ENCODE measurements around the gene THYN1. TPM values are rescaled to one million over a fixed set of nuclear protein-coding genes. Genes with fewer than 3 reads are reported as not detected.
A peak's percentile ranks its signal among the peaks of the same experiment; 100 is the strongest.
"Not testable (repeated sequence)": the region's sequence is repeated elsewhere in the genome, so short reads cannot be mapped to it uniquely, and the experiment has no call there.

THYN1 gene
- total RNA-seq, 1 donor from 2014 or later, result 62.5 TPM

DNA sequence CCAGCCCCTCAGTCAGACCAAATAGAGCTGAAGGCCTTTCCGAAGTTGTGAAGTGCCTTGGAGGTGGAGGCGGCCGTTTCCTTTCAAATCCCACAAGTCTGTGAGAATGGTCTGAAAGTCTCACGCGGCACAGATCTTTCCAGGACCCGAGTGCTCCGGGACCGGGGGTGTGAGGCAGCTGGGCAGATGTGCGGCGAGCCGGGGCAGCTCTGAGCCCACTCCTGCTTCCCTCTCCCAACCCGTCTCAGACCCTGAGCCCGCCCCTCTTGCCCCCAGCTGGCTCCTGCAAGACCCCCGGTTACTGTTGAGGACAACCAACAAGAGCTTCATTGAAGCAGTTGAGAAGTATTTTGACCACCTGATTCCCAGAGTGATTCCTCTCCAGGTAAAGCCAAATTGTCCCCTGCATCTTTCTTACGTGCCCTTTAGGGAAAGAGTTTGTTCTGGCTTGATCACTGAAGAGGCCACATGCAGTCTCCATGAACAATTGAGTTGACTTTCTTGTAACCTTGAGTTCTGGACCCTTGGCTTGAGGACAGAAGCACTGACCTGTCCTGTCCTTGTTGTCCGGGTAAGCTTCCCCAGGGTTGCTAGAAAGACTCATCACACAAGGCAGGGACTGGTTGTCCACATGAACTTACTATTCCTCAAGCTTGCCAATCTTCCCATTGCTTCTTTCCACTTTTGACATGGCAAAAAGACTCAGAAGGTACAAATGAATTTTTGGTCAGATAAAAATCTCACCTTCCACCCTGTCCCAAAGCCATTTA lies 30.5 kb upstream of the THYN1 start:
- TF ChIP-seq, protein P1, sequence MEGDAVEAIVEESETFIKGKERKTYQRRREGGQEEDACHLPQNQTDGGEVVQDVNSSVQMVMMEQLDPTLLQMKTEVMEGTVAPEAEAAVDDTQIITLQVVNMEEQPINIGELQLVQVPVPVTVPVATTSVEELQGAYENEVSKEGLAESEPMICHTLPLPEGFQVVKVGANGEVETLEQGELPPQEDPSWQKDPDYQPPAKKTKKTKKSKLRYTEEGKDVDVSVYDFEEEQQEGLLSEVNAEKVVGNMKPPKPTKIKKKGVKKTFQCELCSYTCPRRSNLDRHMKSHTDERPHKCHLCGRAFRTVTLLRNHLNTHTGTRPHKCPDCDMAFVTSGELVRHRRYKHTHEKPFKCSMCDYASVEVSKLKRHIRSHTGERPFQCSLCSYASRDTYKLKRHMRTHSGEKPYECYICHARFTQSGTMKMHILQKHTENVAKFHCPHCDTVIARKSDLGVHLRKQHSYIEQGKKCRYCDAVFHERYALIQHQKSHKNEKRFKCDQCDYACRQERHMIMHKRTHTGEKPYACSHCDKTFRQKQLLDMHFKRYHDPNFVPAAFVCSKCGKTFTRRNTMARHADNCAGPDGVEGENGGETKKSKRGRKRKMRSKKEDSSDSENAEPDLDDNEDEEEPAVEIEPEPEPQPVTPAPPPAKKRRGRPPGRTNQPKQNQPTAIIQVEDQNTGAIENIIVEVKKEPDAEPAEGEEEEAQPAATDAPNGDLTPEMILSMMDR (conservative IDR thresholded peaks at IDR 0.05), result no peak
- no peak overlapping the region for H3K4me3 Mint-ChIP-seq
- no peak for DNase-seq (ENCODE audit: low read depth, low spot score)
- no peaks in the 10 kb centered on the region for H3K9me3 Mint-ChIP-seq
- peaks cover 5% of the 10 kb centered on the region for H3K4me1 Mint-ChIP-seq
- no peak overlapping the region for H3K27ac Mint-ChIP-seq (ENCODE audit: unreplicated experiment)
- no peaks in the 10 kb centered on the region for H3K36me3 Mint-ChIP-seq (ENCODE audit: low read depth)
- peaks cover 24% of the 10 kb centered on the region for H3K27me3 Mint-ChIP-seq (ENCODE audit: low read depth)

DNA sequence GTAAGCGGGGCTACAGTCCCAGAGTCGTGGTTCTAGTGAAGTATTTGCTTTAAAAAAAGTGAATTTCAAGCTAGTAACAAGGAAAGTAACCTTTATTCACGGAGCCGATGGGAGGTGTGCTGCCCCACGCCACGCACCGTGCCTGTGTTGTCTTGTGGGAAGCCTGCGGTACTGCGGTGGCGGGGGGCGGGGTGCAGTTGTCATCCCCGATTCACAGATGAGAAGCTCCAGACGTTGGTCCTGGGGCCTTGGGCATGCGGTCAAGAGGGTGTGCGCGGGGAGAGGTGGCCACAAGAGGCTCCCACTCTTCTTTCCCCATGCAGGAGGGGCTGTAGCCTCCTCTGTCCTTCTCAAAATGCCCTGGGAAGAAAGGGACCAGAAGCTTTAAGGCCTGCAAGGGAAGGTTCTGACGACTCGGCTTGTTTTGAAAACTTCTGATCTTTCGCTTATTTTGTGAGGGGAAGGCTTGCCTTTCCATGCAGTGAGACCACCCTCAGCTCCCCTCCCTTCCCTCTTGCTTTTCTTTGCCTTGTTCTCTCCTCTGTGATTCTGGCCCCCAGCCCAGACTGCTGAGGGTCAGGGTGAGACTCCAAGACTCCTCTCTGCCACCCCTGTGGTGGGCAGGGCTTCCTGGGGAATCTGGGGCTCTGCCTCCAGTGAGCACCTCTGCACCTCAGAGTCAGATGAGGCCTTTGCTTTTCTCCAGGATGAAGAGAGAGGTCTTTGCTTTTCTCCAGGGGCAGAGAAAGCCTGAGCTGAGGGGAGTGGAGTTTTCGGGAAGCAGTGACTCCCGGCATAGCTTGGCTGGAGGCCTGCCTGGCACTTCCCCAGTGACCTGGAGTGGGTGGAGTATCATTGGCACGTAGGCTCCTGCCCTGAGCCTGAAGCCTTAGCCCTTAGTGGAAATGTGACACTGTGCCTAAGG lies 29.2 kb upstream of the THYN1 start:
- Mint-ChIP-seq H3K4me3 (no peak overlapping the region), H3K27me3 (ENCODE audit: low read depth) (peaks cover 33% of the 10 kb centered on the region), H3K9me3 (no peaks in the 10 kb centered on the region), H3K36me3 (ENCODE audit: low read depth) (no peaks in the 10 kb centered on the region), H3K27ac (ENCODE audit: unreplicated experiment) (no peak overlapping the region), H3K4me1 (peaks cover under 1% of the 10 kb centered on the region)
- TF ChIP-seq, protein P1 (conservative IDR thresholded peaks at IDR 0.05), result no peak
- no peak for DNase-seq (ENCODE audit: low read depth, low spot score)

DNA sequence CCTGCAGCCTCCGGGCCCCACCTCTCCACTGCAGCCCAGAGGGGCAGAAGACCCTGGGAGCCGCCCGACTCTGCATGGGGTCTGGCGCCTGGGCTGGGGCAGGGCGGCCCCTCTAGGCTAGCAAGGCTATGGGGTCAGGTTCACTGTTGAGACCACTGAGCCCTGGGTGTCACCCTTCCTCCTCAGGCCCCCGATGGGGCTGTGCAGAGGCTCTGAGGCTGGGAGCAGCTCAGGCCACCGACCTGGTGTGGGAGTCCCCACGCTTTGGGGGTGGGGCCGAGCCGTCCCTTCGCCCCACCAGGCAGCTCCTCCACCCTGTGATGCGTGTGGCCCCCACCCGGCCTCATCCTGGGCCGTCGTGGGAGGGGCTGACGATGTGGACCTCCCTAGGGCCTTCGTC lies 28.5 kb upstream of the THYN1 start:
- peaks cover 40% of the 10 kb centered on the region for H3K27me3 Mint-ChIP-seq (ENCODE audit: low read depth)
- not testable (repeated sequence) for H3K36me3 Mint-ChIP-seq (ENCODE audit: low read depth); H3K4me1 Mint-ChIP-seq; H3K27ac Mint-ChIP-seq (ENCODE audit: unreplicated experiment); DNase-seq (ENCODE audit: low read depth, low spot score); H3K4me3 Mint-ChIP-seq; H3K9me3 Mint-ChIP-seq

DNA sequence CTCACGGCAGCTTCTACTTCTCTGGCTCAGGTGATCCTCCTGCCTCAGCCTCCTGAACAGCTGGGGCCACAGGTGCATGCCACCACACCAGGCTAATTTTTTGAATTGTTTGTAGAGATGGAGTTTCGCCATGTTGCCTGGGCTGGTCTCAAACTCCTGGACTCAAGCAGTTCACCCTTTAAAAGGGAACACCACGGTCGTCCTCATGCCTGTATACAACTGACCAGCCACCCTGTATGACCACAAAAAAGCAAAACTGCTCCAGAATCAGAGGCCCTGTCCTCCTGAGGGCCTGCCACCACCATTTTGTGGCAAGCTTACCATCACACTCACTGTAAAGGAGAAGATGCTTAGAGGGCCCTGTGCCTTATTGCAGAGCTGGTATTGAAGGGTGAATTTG lies 25.2 kb upstream of the THYN1 start:
- TF ChIP-seq, protein P1 (conservative IDR thresholded peaks at IDR 0.05), result no peak
- Mint-ChIP-seq H3K4me1 (peaks cover 18% of the 10 kb centered on the region), H3K27me3 (ENCODE audit: low read depth) (peaks cover 69% of the 10 kb centered on the region), H3K36me3 (ENCODE audit: low read depth) (no peaks in the 10 kb centered on the region), H3K27ac (ENCODE audit: unreplicated experiment) (no peak overlapping the region), H3K9me3 (no peaks in the 10 kb centered on the region), H3K4me3 (no peak overlapping the region)
- DNase-seq (ENCODE audit: low read depth, low spot score), result no peak

DNA sequence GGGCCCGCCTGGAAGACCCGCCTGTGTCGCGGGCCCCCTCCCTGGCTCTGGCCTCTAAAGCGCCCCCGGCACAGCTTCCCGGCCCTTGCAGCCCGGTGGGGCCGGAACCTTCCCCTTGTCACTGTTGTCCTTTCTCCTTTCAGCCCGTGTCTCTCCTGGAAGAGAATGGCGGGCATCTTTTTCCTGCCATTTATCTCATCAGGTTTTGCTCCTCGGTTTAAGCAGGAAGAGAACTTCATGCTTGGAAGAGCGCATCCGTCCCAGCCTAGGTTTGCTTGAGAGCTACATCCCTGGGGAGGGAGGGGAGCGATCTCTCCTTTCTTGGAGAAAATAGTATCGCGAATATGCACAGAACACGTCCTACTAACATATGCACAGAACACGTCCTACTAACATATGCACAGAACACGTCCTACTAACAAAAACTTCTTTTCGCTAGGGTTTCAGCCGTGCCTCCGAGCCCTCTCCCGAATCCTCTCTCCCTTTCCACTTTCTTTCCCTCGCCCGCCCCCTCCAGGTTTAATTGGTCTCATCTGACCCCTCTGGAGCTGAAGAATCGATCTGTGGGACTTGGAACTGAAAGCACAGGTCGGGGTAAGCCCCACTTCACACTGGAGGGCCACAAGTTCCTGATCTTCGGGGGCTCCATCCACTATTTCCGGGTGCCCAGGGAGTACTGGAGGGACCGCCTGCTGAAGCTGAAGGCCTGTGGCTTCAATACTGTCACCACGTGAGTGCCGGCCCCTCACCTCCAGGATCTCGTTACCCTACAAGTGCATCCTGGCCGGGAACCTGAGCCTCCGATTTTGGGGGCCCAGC lies 24.2 kb upstream of the THYN1 start:
- H3K27ac Mint-ChIP-seq (ENCODE audit: unreplicated experiment), result no peak overlapping the region
- H3K9me3 Mint-ChIP-seq, result no peaks in the 10 kb centered on the region
- peaks cover 78% of the 10 kb centered on the region for H3K27me3 Mint-ChIP-seq (ENCODE audit: low read depth)
- H3K4me3 Mint-ChIP-seq, result peak overlapping the region; percentile 88
- H3K4me1 Mint-ChIP-seq, result peaks cover 24% of the 10 kb centered on the region
- no peaks in the 10 kb centered on the region for H3K36me3 Mint-ChIP-seq (ENCODE audit: low read depth)
- no peak for DNase-seq (ENCODE audit: low read depth, low spot score)
- TF ChIP-seq, protein P1 (conservative IDR thresholded peaks at IDR 0.05), result no peak

All from neural crest cell (in vitro differentiated cells).